GM12874 (cell line): ENCODE data around the gene GHITM.

Source experiments
- CTCF ChIP-seq: IDR thresholded peaks from 2 replicates; pipeline ENCODE4 v1.5.1; 2011; ENCODE audit warnings: low read depth, mild to moderate bottlenecking, control low read depth, low read length, moderate library complexity; ENCODE audit not compliant: insufficient read depth

The GHITM gene

GRCh38 chr10:84190621-84191020, 51.3 kb downstream of the GHITM start:
- no peak for TF ChIP-seq CTCF

- no peak for TF ChIP-seq CTCF
Measured at GRCh38 chr10:84191106-84191505, 51.8 kb downstream of the GHITM start.

DNA sequence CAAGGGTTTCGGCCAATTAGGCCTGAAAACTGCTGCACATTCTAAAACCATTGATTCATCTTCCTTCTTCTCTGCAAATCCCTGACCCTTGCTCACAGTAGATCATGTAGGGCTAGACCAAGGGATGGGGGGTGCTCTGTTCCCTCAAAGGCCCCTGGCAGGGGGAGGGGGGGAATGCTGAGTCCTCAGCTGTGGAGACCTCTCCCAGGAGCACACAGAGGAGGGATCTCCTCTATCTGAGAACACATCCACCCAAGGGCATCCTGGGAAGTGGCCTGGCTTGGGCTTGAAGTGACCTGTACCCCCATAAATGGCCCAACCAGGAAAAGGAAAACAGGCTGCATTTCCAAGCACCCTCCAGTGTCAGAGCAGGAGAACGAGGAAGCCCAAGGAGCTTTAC, 54.0 kb downstream of the GHITM start:
- no peak for TF ChIP-seq CTCF

DNA sequence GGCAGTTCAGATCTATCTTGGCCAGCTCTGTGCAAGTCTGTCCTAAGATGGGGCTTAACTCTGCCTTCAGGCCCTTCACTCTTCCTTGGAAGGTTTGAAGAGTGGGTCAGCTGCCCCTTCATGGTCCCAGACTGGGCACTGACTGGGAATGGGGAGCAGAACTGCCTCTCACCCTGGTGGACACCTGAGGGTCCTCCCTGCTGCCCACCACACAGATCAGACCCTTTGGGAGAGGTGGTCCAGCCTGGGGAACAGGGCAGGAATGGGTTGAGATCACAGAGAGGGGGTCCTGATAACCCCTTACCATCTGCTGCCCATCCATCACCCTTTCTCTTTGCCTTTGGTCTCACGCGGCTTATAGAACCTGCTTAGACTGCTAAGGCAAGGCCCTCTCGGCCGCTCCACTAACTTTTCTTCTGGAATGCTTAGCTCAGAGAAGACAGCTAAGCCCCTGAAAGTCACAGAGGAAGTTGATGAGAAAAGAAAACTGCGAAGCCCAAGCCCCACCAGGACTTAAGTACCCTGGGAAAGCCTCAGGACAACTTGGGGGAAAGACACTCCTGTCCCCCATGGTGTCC, 54.6 kb downstream of the GHITM start:
- TF ChIP-seq CTCF, result no peak

- TF ChIP-seq CTCF, result no peak
Measured at GRCh38 chr10:84194424-84195043, 55.2 kb downstream of the GHITM start, which contains the start of gene CDHR1. Gene CDHR1, plus strand, starts transcription at chr10:84194537. Its CDS starts 224 bp downstream, at chr10:84194761.

GRCh38 chr10:84195044-84195830, 55.9 kb downstream of the GHITM start:
- TF ChIP-seq CTCF, result no peak

- no peak for TF ChIP-seq CTCF
Measured at GRCh38 chr10:84196083-84196482, 56.8 kb downstream of the GHITM start.
